ENCODE data around the gene TNNI3. TPM values are rescaled to one million over a fixed set of nuclear protein-coding genes. Genes with fewer than 3 reads are reported as not detected.
"Not testable (repeated sequence)": the region's sequence is repeated elsewhere in the genome, so short reads cannot be mapped to it uniquely, and the experiment has no call there.

TNNI3 gene
- total and polyA plus RNA-seq, 2 donors: 0.14 to 0.75 TPM

DNA sequence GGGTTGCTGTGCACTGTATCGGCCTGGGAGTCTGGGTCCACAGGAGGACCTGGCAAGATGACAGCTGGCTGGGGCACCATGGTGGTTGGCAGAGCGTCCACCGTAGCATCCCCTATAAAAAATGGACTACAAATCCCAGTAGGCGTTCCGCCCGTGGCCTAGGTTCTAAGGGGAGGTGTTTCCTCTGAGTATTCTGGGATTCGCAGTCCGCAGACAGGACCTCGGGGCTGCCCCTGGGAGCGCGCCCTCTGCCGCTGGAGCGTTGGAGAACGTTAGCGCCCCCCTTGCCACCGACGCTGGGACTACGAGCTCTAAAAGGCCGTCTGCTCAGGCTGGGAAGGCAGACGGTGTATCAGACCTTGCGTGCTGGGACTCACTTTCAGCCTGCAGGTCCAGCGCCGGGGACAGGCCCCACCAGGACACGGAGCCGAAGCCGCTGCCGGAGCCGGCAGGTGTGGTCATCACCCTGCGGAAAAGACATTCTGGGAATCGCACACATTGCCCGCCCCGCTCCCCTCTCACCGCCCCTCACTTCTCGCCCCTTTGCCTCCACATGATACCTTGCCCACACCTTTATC, 8.5 kb upstream of the TNNI3 start:
- peak overlapping the region; percentile 9 to 13 for H3K4me3 ChIP-seq (ENCODE audit: low read length in 2 of 2)
- peaks cover 26 to 74% of the 10 kb centered on the region in 2 donors for H3K27me3 ChIP-seq (ENCODE audit: control insufficient read depth in 2 of 2, insufficient read depth in 1 of 2, low read length in 1 of 2)
- H3K9me3 ChIP-seq (ENCODE audit: control insufficient read depth in 2 of 2, insufficient read depth in 1 of 2, low read length in 1 of 2): peaks cover 1 to 5% of the 10 kb centered on the region in 2 donors
- H3K4me1 ChIP-seq (ENCODE audit: control insufficient read depth in 2 of 2, insufficient read depth in 2 of 2, low read length in 2 of 2): peaks cover 9 to 16% of the 10 kb centered on the region in 2 donors
- peak in 2 of 9 donors; percentile 69 to 75 for DNase-seq (ENCODE audit: low read depth in 6 of 9, low spot score in 9 of 9)
- WGBS: 3% methylated on average over 34 of the region's 34 CpGs
- no peak overlapping the region for H3K27ac ChIP-seq (ENCODE audit: low read depth in 1 of 2, low read length in 1 of 2)
- no peaks in the 10 kb centered on the region for H3K36me3 ChIP-seq (ENCODE audit: control insufficient read depth in 2 of 2, insufficient read depth in 2 of 2, low read length in 1 of 2)

DNA sequence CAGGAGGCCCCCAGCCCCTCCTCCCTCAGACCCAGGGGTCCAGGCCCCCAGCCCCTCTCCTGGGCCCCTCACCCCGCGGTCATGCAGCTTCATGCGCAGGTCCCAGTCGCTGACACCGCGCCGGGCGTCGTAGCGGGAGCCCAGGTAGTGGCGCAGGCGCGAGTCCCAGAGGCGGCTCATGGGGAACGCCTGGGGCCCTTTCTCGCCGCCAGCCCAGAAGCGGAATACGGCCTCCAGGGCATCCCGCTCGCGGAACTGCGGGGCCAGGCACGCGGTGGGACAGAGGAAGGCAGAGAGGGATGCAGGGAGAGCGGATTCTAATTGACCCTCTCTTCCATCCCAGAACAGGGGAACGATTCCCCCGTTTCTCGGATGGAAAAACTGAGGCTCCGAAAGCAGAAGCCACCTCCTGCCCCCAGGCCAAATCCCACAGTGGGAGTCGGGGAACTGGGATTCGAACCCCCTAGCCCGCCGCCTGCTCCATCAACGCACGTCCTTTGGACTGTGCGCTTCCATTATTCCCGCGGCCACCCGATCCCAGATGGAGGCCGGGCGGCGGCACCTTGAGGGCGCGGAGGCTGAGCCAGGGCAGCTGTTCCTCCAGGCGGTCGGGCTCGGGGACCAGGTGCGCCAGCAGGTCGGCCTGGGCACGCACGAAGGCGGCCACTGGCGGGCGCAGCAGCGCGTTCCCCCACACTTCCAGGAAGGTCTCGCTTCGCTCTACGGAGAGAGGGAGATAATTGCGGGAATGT, 4.2 kb upstream of the TNNI3 start:
- Histone ChIP-seq H3K27ac (ENCODE audit: low read depth in 1 of 2, low read length in 1 of 2) (no peak overlapping the region), H3K9me3 (ENCODE audit: control insufficient read depth in 2 of 2, insufficient read depth in 1 of 2, low read length in 1 of 2) (peaks cover 4 to 9% of the 10 kb centered on the region in 2 donors), H3K4me3 (ENCODE audit: low read length in 2 of 2) (no peak overlapping the region), H3K36me3 (ENCODE audit: control insufficient read depth in 2 of 2, insufficient read depth in 2 of 2, low read length in 1 of 2) (no peaks in the 10 kb centered on the region), H3K4me1 (ENCODE audit: control insufficient read depth in 2 of 2, insufficient read depth in 2 of 2, low read length in 2 of 2) (peaks cover 5 to 15% of the 10 kb centered on the region in 2 donors), H3K27me3 (ENCODE audit: control insufficient read depth in 2 of 2, insufficient read depth in 1 of 2, low read length in 1 of 2) (peaks cover 34 to 75% of the 10 kb centered on the region in 2 donors)
- 38% methylated on average over 61 of the region's 61 CpGs for WGBS
- DNase-seq (ENCODE audit: low read depth in 6 of 9, low spot score in 9 of 9): no peak

DNA sequence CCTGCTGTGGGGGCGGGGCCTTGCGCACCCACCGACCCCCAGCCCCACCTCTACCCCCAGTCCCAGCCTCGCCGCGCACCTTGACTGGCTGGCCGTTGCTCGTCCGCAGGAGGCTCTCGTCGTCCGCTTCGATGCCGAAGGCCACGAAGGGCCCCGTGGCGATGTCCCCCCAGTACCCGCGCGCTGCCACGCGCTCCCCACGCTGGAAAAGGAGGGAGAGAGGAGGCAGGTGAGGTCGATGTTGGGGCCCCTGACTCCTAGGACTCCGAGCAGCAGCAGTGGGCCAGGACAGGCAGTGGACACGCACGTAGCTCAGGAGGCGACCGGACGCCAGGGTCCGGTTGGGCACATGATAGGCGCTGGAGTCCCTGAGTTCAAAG, 3.4 kb upstream of the TNNI3 start:
- DNase-seq (ENCODE audit: low read depth in 6 of 9, low spot score in 9 of 9): no peak
- H3K27ac ChIP-seq (ENCODE audit: low read depth in 1 of 2, low read length in 1 of 2): no peak overlapping the region
- 23% methylated on average over 32 of the region's 32 CpGs for WGBS
- H3K4me1 ChIP-seq (ENCODE audit: control insufficient read depth in 2 of 2, insufficient read depth in 2 of 2, low read length in 2 of 2): peaks cover 0 to 11% of the 10 kb centered on the region in 2 donors
- H3K27me3 ChIP-seq (ENCODE audit: control insufficient read depth in 2 of 2, insufficient read depth in 1 of 2, low read length in 1 of 2): peaks cover 36 to 75% of the 10 kb centered on the region in 2 donors
- H3K4me3 ChIP-seq (ENCODE audit: low read length in 2 of 2): no peak overlapping the region
- peaks cover 3 to 5% of the 10 kb centered on the region in 2 donors for H3K9me3 ChIP-seq (ENCODE audit: control insufficient read depth in 2 of 2, insufficient read depth in 1 of 2, low read length in 1 of 2)
- H3K36me3 ChIP-seq (ENCODE audit: control insufficient read depth in 2 of 2, insufficient read depth in 2 of 2, low read length in 1 of 2): no peaks in the 10 kb centered on the region

DNA sequence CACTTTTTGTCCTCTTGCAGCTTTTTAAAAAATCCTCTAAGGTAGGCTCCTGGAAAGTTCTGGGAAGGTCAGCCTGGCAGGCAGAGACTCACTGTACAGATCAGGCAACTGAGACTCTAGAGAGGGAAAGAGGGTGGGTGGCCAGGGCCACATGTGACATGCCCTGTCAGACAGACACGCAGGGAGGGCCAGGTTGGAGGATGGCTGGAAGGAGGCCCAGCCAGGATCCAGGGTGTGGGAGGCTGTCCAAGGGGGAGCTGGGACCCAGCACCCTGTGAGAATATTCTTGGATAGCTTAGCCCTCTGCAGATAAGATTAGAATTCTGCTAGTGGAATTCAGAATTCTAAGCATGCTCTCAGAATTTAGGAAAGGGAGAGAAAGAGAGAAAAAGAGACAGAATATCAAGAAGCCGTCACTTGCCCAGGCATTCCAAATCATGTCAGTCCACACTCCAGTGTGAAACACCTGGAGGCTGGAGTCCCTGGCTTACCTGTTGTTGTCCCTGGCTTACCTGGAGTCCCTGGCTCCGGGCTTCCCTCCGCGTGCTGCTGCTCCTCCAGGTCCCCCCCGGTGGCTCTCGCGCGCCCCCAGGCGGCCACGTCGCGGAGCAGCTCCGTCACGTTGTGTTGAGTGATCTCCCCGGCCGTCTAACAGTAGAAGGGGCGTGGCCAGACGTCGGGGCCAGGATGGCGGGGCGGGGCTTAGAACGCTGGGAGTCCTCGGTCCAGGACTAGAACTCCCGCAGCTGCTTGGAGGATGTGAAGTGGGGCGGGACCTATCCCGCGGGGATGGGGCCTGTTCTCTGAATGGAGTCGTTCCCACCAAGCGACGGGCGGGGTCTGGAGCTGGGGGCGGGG, 2.8 kb upstream of the TNNI3 start:
- Histone ChIP-seq H3K4me3 (ENCODE audit: low read length in 2 of 2) (no peak overlapping the region), H3K27me3 (ENCODE audit: control insufficient read depth in 2 of 2, insufficient read depth in 1 of 2, low read length in 1 of 2) (peaks cover 36 to 72% of the 10 kb centered on the region in 2 donors), H3K9me3 (ENCODE audit: control insufficient read depth in 2 of 2, insufficient read depth in 1 of 2, low read length in 1 of 2) (peaks cover 3 to 5% of the 10 kb centered on the region in 2 donors), H3K27ac (ENCODE audit: low read depth in 1 of 2, low read length in 1 of 2) (no peak overlapping the region), H3K4me1 (ENCODE audit: control insufficient read depth in 2 of 2, insufficient read depth in 2 of 2, low read length in 2 of 2) (peaks cover 0 to 8% of the 10 kb centered on the region in 2 donors), H3K36me3 (ENCODE audit: control insufficient read depth in 2 of 2, insufficient read depth in 2 of 2, low read length in 1 of 2) (no peaks in the 10 kb centered on the region)
- peak in 7 of 9 donors; percentile 56 to 86 (median 80) for DNase-seq (ENCODE audit: low read depth in 6 of 9, low spot score in 9 of 9)
- WGBS: 5% methylated on average over 33 of the region's 33 CpGs

DNA sequence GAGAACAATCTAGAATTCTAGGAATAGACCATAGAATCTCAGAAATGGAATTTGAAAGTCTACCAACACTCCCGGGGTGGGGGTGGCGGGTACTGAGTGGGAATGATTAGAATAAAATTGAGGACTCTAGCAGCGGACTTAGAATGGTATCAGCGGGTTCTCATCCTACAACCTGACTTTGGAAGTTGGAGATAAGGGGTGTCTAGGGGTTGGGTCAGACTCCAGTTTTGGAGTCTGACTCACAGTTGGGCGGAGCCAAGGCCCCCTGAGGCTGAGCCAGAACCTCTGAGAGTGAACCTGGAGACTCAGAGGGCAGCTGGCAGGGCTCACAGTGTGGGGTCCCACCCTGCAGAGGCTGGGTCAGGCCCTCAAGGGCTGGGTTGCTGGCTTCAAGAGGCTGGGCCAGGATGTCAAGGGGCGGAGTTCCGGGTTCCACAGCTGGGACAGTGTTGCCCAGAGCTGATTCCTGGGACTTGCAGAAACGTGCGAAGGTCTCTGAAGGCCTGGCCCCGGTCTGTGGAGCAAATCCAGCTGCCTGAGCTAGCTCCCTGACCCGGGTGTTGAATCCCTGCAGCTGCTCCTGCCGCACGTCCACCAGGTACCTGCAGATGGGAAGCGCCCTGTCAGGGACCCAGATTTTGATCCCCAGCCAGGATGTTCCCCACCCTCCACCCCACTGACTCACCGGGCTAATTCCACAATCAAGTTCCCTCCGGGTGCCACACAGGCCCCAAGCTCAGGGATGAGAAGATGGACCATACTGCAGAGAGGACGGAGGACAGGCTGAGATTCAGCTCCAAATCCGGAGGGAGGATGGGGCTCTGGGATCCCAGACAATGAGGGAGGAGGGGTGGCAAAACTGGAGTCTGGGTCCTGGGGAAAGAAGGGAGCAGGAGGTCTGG, 1.6 kb upstream of the TNNI3 start:
- Histone ChIP-seq H3K27me3 (ENCODE audit: control insufficient read depth in 2 of 2, insufficient read depth in 1 of 2, low read length in 1 of 2) (peaks cover 36 to 69% of the 10 kb centered on the region in 2 donors), H3K4me3 (ENCODE audit: low read length in 2 of 2) (no peak overlapping the region), H3K4me1 (ENCODE audit: control insufficient read depth in 2 of 2, insufficient read depth in 2 of 2, low read length in 2 of 2) (peaks cover 0 to 8% of the 10 kb centered on the region in 2 donors), H3K36me3 (ENCODE audit: control insufficient read depth in 2 of 2, insufficient read depth in 2 of 2, low read length in 1 of 2) (no peaks in the 10 kb centered on the region), H3K27ac (ENCODE audit: low read depth in 1 of 2, low read length in 1 of 2) (no peak overlapping the region), H3K9me3 (ENCODE audit: control insufficient read depth in 2 of 2, insufficient read depth in 1 of 2, low read length in 1 of 2) (peaks cover 3 to 5% of the 10 kb centered on the region in 2 donors)
- no peak for DNase-seq (ENCODE audit: low read depth in 6 of 9, low spot score in 9 of 9)
- WGBS: 90% methylated on average over 18 of the region's 18 CpGs

DNA sequence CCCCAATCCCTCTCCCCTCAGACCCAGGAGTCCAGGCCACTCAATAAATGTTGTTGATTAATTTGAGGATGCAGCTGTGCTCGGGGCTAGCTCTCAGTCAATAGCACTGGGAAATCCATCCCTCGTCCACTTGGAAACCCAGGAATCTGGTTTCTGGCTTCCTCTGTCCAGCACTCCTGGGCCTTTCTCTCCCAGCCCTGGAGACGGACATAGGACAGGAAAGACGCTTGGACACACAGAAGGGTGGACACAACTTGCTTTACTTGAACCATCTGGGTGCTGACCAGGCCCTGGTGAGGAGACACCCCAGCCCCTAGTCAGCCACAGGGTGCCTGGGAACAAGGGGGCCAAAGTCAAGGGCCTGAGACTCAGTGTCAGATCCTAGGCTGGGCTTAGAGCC, 891 bp upstream of the TNNI3 start:
- peaks cover 36 to 64% of the 10 kb centered on the region in 2 donors for H3K27me3 ChIP-seq (ENCODE audit: control insufficient read depth in 2 of 2, insufficient read depth in 1 of 2, low read length in 1 of 2)
- H3K4me3 ChIP-seq (ENCODE audit: low read length in 2 of 2): no peak overlapping the region
- DNase-seq (ENCODE audit: low read depth in 6 of 9, low spot score in 9 of 9): no peak
- H3K36me3 ChIP-seq (ENCODE audit: control insufficient read depth in 2 of 2, insufficient read depth in 2 of 2, low read length in 1 of 2): no peaks in the 10 kb centered on the region
- H3K9me3 ChIP-seq (ENCODE audit: control insufficient read depth in 2 of 2, insufficient read depth in 1 of 2, low read length in 1 of 2): peaks cover 3 to 5% of the 10 kb centered on the region in 2 donors
- 81% methylated on average over 4 of the region's 4 CpGs for WGBS
- peaks cover 3 to 8% of the 10 kb centered on the region in 2 donors for H3K4me1 ChIP-seq (ENCODE audit: control insufficient read depth in 2 of 2, insufficient read depth in 2 of 2, low read length in 2 of 2)
- no peak overlapping the region for H3K27ac ChIP-seq (ENCODE audit: low read depth in 1 of 2, low read length in 1 of 2)

DNA sequence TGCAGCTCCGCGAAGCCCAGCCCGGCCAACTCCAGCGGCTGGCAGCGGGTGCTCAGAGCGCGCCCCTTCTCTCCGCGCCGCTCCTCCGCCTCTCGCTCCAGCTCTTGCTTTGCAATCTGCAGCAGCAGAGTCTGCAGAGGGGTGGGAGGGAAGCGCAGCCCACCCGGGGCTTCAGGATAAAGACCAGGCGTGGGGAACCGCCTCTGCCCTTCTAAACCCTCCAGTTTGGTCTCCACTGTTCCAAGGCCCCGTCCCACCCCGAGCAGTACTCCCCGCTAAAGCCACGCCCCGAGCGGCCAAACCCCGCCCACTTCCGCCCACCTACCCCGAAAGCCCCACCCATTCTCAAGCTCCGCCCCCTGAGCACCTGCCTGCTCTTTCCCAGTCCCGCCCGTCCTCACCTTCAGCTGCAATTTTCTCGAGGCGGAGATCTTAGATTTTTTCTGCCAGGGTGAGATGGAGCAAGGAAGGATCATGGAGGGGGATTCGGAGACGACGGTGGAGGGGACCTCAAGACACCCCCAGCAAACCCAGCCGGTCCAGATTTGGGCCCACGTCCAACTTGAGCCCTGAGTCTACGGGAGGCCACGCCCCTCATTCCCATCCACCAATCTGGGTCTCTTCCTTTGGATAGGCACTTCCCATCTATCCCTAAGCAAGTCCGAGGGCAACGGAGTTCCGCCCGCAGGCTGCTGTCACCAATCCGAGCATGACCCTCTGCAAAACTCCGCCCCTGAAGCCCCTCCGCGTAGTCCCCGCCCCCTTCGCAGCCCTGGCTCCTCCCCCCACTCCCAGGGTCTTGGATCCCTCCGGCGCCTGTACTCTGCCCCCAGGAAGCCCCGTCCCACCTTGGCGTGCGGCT, 1.1 kb downstream of the TNNI3 start:
- Histone ChIP-seq H3K27me3 (ENCODE audit: control insufficient read depth in 2 of 2, insufficient read depth in 1 of 2, low read length in 1 of 2) (peaks cover 26 to 48% of the 10 kb centered on the region in 2 donors), H3K4me1 (ENCODE audit: control insufficient read depth in 2 of 2, insufficient read depth in 2 of 2, low read length in 2 of 2) (peaks cover 3 to 8% of the 10 kb centered on the region in 2 donors), H3K36me3 (ENCODE audit: control insufficient read depth in 2 of 2, insufficient read depth in 2 of 2, low read length in 1 of 2) (no peaks in the 10 kb centered on the region), H3K9me3 (ENCODE audit: control insufficient read depth in 2 of 2, insufficient read depth in 1 of 2, low read length in 1 of 2) (peaks cover 6 to 12% of the 10 kb centered on the region in 2 donors), H3K4me3 (ENCODE audit: low read length in 2 of 2) (no peak overlapping the region), H3K27ac (ENCODE audit: low read depth in 1 of 2, low read length in 1 of 2) (no peak overlapping the region)
- 18% methylated on average over 52 of the region's 52 CpGs for WGBS
- DNase-seq (ENCODE audit: low read depth in 6 of 9, low spot score in 9 of 9): no peak

DNA sequence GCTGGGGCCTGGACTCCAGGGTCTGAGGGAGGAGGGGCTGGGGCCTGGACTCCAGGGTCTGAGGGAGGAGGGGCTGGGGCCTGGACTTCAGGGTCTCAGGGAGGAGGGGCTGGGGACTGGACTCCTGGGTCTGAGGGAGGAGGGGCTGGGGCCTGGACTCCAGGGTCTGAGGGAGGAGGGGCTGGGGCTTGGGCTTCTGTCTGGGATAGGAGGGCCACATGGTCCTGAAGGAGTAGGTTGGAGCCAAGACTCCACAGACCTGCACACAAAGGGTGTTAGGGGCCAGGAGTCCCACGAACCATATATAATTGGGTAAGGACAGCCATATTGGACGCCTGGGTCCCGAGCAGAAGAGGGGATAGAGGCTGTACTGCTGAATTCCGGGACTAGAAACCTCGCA, 1.7 kb downstream of the TNNI3 start:
- H3K4me1 ChIP-seq (ENCODE audit: control insufficient read depth in 2 of 2, insufficient read depth in 2 of 2, low read length in 2 of 2); H3K4me3 ChIP-seq (ENCODE audit: low read length in 2 of 2); H3K27ac ChIP-seq (ENCODE audit: low read depth in 1 of 2, low read length in 1 of 2); H3K9me3 ChIP-seq (ENCODE audit: control insufficient read depth in 2 of 2, insufficient read depth in 1 of 2, low read length in 1 of 2); DNase-seq (ENCODE audit: low read depth in 6 of 9, low spot score in 9 of 9); H3K36me3 ChIP-seq (ENCODE audit: control insufficient read depth in 2 of 2, insufficient read depth in 2 of 2, low read length in 1 of 2): not testable (repeated sequence)
- WGBS: 17% methylated on average over 5 of the region's 5 CpGs
- H3K27me3 ChIP-seq (ENCODE audit: control insufficient read depth in 2 of 2, insufficient read depth in 1 of 2, low read length in 1 of 2): peaks cover 20 to 41% of the 10 kb centered on the region in 2 donors
